Calu3 (cell line): ENCODE results near the gene ZC3H13. TPM values are rescaled to one million over a fixed set of nuclear protein-coding genes. Genes with fewer than 3 reads are reported as not detected.

Source experiments
- BruUV-seq: library from RNA; stranded (reverse); fragments of 400-500 nt; replicated peaks from 2 replicates; lab custom pipeline; 2021; lab: Mats Ljungman, UMichigan
- CTCF ChIA-PET: fragments of 300-600 bp; sonication (Branson Sonifier 250); formaldehyde crosslinking; loops from one replicate; lab custom pipeline; 2022; ENCODE audit warnings: antibody characterized with exemption; lab: Charles Lee
- DNase-seq: peaks from one replicate; pipeline ENCODE4 v3.0.0; 2022
- H3K27ac Mint-ChIP-seq: one replicate; pipeline ENCODE4 v1.8.0; 2022; ENCODE audit warnings: mixed read lengths; ENCODE audit not compliant: unreplicated experiment
- H3K27me3 Mint-ChIP-seq: one replicate; pipeline ENCODE4 v1.8.0; 2022; ENCODE audit warnings: mixed read lengths; ENCODE audit not compliant: unreplicated experiment
- H3K36me3 Mint-ChIP-seq: one replicate; pipeline ENCODE4 v1.8.0; 2022; ENCODE audit warnings: mild to moderate bottlenecking, moderate library complexity, mixed read lengths; ENCODE audit not compliant: insufficient read depth, unreplicated experiment
- H3K4me1 Mint-ChIP-seq: one replicate; pipeline ENCODE4 v1.8.0; 2022; ENCODE audit warnings: mild to moderate bottlenecking, low read depth, mixed read lengths; ENCODE audit not compliant: unreplicated experiment
- H3K4me3 Mint-ChIP-seq: one replicate; pipeline ENCODE4 v1.8.0; 2022; ENCODE audit warnings: mild to moderate bottlenecking, low read depth, moderate library complexity, mixed read lengths; ENCODE audit not compliant: unreplicated experiment
- H3K9me3 Mint-ChIP-seq: one replicate; pipeline ENCODE4 v1.8.0; 2022; ENCODE audit warnings: low read depth, mixed read lengths; ENCODE audit not compliant: unreplicated experiment
- intact Hi-C: fragments of 100-400 bp; cut with micrococcal nuclease; formaldehyde crosslinking; loops from one replicate; pipeline ENCODE4 v1.10.0; 2022; ENCODE audit not compliant: unreplicated experiment
- total RNA-seq: library from RNA; stranded (reverse); gene quantifications from 2 replicates; pipeline ENCODE4 v1.2.3, GENCODE V29; 2022
- TF ChIP-seq, protein P1 (sequence below): fragments of 200-600 bp; IDR thresholded peaks from one replicate; pipeline ENCODE4 v1.8.0; 2022; ENCODE audit warnings: antibody characterized with exemption; ENCODE audit not compliant: unreplicated experiment

Gene ZC3H13
- total RNA-seq, 1 experiment from 2014 or later: 28.5 TPM

DNA sequence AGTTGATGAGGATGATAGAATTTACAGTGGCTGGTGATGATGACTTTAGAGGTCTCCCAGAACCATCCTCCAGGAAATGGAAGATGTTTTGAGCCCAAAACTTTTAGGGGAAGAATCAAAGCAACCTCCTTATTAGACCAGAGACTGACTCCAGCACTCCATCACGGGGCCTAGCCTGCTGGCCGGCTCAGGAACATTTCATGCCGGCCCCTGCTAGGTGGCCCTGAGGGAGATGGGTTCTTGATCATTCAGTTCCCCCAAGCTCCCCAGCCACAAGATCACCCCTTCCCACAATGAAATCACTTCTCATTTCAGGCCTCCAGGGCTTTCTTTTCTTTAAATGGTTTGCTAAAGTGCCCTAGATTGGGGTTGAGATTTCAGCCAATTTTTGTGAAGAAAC is 121.3 kb downstream of the ZC3H13 start:
- Mint-ChIP-seq H3K4me3 (no peak overlapping the region), H3K36me3 (peaks cover 4% of the 10 kb centered on the region), H3K27me3 (peaks cover 43% of the 10 kb centered on the region), H3K9me3 (no peaks in the 10 kb centered on the region), H3K4me1 (peaks cover 17% of the 10 kb centered on the region), H3K27ac (no peak overlapping the region)
- TF ChIP-seq, protein P1, sequence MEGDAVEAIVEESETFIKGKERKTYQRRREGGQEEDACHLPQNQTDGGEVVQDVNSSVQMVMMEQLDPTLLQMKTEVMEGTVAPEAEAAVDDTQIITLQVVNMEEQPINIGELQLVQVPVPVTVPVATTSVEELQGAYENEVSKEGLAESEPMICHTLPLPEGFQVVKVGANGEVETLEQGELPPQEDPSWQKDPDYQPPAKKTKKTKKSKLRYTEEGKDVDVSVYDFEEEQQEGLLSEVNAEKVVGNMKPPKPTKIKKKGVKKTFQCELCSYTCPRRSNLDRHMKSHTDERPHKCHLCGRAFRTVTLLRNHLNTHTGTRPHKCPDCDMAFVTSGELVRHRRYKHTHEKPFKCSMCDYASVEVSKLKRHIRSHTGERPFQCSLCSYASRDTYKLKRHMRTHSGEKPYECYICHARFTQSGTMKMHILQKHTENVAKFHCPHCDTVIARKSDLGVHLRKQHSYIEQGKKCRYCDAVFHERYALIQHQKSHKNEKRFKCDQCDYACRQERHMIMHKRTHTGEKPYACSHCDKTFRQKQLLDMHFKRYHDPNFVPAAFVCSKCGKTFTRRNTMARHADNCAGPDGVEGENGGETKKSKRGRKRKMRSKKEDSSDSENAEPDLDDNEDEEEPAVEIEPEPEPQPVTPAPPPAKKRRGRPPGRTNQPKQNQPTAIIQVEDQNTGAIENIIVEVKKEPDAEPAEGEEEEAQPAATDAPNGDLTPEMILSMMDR: no peak
- BruUV-seq: no TSS peak
- DNase-seq: no peak
- intact Hi-C loops: no loop called here
- CTCF ChIA-PET: interaction anchor here (0.6 kb wide), 1 partner anchor 1098 kb away, joined by 3 read pairs; no protein-coding TSS in a partner anchor

DNA sequence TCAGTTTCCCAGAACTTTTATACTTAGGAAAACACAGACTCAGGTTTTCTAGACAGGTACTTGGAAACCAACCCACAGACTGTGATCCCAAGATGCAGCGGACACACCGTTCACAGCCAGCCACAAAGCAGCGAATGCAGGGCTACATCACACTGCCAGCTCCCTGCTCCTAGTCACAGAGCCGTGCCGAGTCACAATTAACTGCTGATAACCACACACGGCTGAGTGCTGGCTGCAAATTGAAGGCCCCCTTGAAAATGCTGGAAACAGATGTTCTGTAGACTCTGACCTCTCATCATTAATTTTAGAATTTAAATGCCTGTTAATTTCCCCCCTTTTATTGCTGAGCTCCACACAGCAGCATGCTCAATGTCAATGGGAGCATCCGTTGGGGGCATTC is 122.4 kb downstream of the ZC3H13 start:
- TF ChIP-seq, protein P1: no peak
- no peak for DNase-seq
- peaks cover 36% of the 10 kb centered on the region for H3K27me3 Mint-ChIP-seq
- CTCF ChIA-PET: no interaction called here
- H3K9me3 Mint-ChIP-seq: no peaks in the 10 kb centered on the region
- intact Hi-C loops: no loop called here
- H3K4me3 Mint-ChIP-seq: no peak overlapping the region
- peaks cover 17% of the 10 kb centered on the region for H3K4me1 Mint-ChIP-seq
- peaks cover 4% of the 10 kb centered on the region for H3K36me3 Mint-ChIP-seq
- no TSS peak for BruUV-seq
- H3K27ac Mint-ChIP-seq: no peak overlapping the region

DNA sequence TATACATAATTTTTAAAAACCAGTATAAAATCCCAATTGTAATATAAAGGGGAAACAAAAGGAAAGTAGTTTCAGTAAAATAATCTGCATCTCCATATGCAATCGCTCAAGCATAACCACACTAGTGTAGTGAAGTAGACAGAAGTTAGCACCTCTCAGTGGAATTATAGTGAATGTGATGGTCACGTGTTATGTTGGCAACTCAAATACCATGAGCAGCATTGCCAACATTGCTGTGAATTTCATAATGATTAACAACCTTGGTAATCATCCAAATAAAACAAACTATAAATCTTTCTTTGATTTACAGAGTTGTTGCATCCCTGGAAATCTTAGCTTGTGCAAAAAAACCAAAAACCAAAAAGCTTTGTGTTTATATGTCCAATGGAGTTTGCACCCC is 123.7 kb downstream of the ZC3H13 start:
- CTCF ChIA-PET: no interaction called here
- no peak overlapping the region for H3K27ac Mint-ChIP-seq
- TF ChIP-seq, protein P1: no peak
- no TSS peak for BruUV-seq
- peaks cover 4% of the 10 kb centered on the region for H3K36me3 Mint-ChIP-seq
- no peak overlapping the region for H3K4me3 Mint-ChIP-seq
- intact Hi-C loops: no loop called here
- H3K27me3 Mint-ChIP-seq: peaks cover 23% of the 10 kb centered on the region
- no peaks in the 10 kb centered on the region for H3K9me3 Mint-ChIP-seq
- DNase-seq: no peak
- peaks cover 17% of the 10 kb centered on the region for H3K4me1 Mint-ChIP-seq

DNA sequence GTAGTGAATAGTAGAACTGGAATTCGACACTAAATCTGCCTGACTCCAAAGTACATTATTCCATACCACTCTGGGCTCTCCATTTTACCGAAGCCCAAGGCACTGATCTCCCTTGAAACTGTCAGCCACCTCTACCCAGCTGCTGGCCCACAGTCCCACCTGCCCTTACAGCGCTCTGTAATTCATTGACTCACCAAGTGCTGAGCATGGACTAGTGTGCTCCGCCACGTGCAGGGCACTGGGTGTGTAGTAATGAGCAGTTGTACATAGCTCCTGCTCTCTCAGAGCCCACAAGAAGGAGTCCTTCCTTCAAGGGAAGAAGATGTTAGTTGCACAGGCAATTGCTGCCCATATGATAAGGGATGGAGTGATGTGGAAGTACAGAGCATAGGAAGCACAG is 124.4 kb downstream of the ZC3H13 start:
- Mint-ChIP-seq H3K9me3 (no peaks in the 10 kb centered on the region), H3K27ac (no peak overlapping the region), H3K36me3 (peaks cover 4% of the 10 kb centered on the region), H3K27me3 (peaks cover 16% of the 10 kb centered on the region), H3K4me3 (no peak overlapping the region), H3K4me1 (peaks cover 14% of the 10 kb centered on the region)
- TF ChIP-seq, protein P1: no peak
- DNase-seq: no peak
- intact Hi-C loops: no loop called here
- no TSS peak for BruUV-seq
- CTCF ChIA-PET: interaction anchor here (0.5 kb wide), 1 partner anchor 258 kb away, joined by 6 read pairs; no protein-coding TSS in a partner anchor
